DMS53 (cell line): ENCODE data around the gene DLST.

Experiments used
- DNase-seq: peaks from one replicate; lab custom pipeline; 2025; lab: John Stamatoyannopoulos, UW

Gene DLST

GRCh38 chr14:74881431-74882102, at the start of gene DLST:
TSS of gene DLST (plus strand) at chr14:74881916. CDS start at chr14:74881954, 38 bp downstream.
- DNase-seq, result peak; percentile 92

GRCh38 chr14:74832849-74833248, 48.9 kb upstream of the DLST start:
- no peak for DNase-seq

- DNase-seq, result no peak
Observed at GRCh38 chr14:74834692-74835392, 46.9 kb upstream of the DLST start.

GRCh38 chr14:74835645-74836250, 46.0 kb upstream of the DLST start:
- DNase-seq, result no peak

GRCh38 chr14:74836251-74836960, 45.3 kb upstream of the DLST start:
- DNase-seq, result no peak

- DNase-seq, result no peak
Observed at GRCh38 chr14:74838166-74838565, 43.5 kb upstream of the DLST start.

- no peak for DNase-seq
Observed at GRCh38 chr14:74840603-74841030, 41.1 kb upstream of the DLST start.

- DNase-seq, result no peak
Observed at GRCh38 chr14:74841230-74842207, 40.2 kb upstream of the DLST start.

GRCh38 chr14:74843653-74844052, 38.1 kb upstream of the DLST start:
- DNase-seq, result no peak

- no peak for DNase-seq
Observed at GRCh38 chr14:74846168-74846567, 35.5 kb upstream of the DLST start.

GRCh38 chr14:74846968-74847665, 34.6 kb upstream of the DLST start:
- no peak for DNase-seq

GRCh38 chr14:74848768-74849167, 32.9 kb upstream of the DLST start:
- DNase-seq, result no peak

- no peak for DNase-seq
Observed at GRCh38 chr14:74852922-74853530, 28.7 kb upstream of the DLST start.

- no peak for DNase-seq
Observed at GRCh38 chr14:74853581-74853980, 28.1 kb upstream of the DLST start.

- DNase-seq, result no peak
Observed at GRCh38 chr14:74855021-74855420, 26.7 kb upstream of the DLST start.

GRCh38 chr14:74855945-74856344, 25.8 kb upstream of the DLST start:
- peak; percentile 8 for DNase-seq

- no peak for DNase-seq
Observed at GRCh38 chr14:74856366-74856765, 25.4 kb upstream of the DLST start.

GRCh38 chr14:74858022-74858421, 23.7 kb upstream of the DLST start:
- no peak for DNase-seq

- DNase-seq, result no peak
Observed at GRCh38 chr14:74859757-74860552, 21.8 kb upstream of the DLST start.
